Right lobe of liver (tissue), 4 donors: ENCODE results near the gene TNFAIP8.

Experiments used
- POLR2A ChIP-seq: fragments of 450-650 bp; IDR thresholded peaks from one replicate; pipeline ENCODE4 v1.6.1; 2017; ENCODE audit warnings: antibody characterized with exemption, mild to moderate bottlenecking
- TF ChIP-seq, protein P1 (sequence below), 4 donors: fragments of 200-600 bp in 3 of 4; fragments of 450-650 bp in 1 of 4; IDR thresholded peaks; one replicate each; pipeline versions ENCODE4 v1.5.1 to v1.8.0; 2016 to 2022; ENCODE audit warnings: antibody characterized with exemption in 4 of 4, mild to moderate bottlenecking in 2 of 4
- donor health status: DM: no; HTN: no; CAD: no.
- donor health status: DM: no; HTN: no; CAD: no.
- donor health status: DM: no; HTN: yes; CAD: no.

DNA sequence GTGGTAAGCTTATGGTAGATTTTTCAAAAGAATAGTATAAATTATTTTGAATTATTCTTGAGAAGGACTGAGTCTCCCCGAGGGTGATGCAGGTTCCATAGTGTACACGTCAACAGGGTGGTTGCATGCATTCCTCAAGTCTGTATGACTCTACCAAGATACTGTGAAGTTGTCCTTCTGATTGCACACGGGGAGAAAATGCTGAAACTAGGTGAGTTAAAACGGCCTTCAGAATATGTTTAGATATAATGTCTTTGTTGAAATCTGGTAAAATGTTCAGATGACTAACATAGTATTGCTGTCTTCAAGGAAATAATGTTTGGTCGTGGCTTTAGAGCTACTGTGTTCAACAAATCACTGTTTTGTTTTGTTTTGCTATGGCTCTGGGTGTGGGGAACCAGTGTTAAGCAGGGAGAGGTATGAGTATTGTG is 22.4 kb upstream of the TNFAIP8 start:
- TF ChIP-seq, protein P1, sequence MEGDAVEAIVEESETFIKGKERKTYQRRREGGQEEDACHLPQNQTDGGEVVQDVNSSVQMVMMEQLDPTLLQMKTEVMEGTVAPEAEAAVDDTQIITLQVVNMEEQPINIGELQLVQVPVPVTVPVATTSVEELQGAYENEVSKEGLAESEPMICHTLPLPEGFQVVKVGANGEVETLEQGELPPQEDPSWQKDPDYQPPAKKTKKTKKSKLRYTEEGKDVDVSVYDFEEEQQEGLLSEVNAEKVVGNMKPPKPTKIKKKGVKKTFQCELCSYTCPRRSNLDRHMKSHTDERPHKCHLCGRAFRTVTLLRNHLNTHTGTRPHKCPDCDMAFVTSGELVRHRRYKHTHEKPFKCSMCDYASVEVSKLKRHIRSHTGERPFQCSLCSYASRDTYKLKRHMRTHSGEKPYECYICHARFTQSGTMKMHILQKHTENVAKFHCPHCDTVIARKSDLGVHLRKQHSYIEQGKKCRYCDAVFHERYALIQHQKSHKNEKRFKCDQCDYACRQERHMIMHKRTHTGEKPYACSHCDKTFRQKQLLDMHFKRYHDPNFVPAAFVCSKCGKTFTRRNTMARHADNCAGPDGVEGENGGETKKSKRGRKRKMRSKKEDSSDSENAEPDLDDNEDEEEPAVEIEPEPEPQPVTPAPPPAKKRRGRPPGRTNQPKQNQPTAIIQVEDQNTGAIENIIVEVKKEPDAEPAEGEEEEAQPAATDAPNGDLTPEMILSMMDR (IDR thresholded peaks at IDR 0.05): no peak
- no peak for TF ChIP-seq POLR2A
